ENCODE measurements around the gene NCOA3. TPM values are rescaled to one million over a fixed set of nuclear protein-coding genes. Genes with fewer than 3 reads are reported as not detected.

The NCOA3 gene
- total RNA-seq, 3 donors from 2014 or later = 22.8 to 28.8 (median 24.7) TPM

GRCh38 chr20:47654370-47654769, 152.7 kb downstream of the NCOA3 start:
- no peaks in the 10 kb centered on the region for H3K36me3 ChIP-seq (ENCODE audit: low read depth)
- DNase-seq (no peak), ATAC-seq (no peak)
- TF ChIP-seq, protein P1, sequence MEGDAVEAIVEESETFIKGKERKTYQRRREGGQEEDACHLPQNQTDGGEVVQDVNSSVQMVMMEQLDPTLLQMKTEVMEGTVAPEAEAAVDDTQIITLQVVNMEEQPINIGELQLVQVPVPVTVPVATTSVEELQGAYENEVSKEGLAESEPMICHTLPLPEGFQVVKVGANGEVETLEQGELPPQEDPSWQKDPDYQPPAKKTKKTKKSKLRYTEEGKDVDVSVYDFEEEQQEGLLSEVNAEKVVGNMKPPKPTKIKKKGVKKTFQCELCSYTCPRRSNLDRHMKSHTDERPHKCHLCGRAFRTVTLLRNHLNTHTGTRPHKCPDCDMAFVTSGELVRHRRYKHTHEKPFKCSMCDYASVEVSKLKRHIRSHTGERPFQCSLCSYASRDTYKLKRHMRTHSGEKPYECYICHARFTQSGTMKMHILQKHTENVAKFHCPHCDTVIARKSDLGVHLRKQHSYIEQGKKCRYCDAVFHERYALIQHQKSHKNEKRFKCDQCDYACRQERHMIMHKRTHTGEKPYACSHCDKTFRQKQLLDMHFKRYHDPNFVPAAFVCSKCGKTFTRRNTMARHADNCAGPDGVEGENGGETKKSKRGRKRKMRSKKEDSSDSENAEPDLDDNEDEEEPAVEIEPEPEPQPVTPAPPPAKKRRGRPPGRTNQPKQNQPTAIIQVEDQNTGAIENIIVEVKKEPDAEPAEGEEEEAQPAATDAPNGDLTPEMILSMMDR (IDR thresholded peaks at IDR 0.05) = no peak
- H3K4me3 ChIP-seq = no peak overlapping the region
- intact Hi-C loops (cut with DNase I, micrococcal nuclease) = no loop called here
- no peaks in the 10 kb centered on the region for H3K4me1 ChIP-seq (ENCODE audit: low read depth)
- H3K9me3 ChIP-seq = no peaks in the 10 kb centered on the region

- H3K9me3 ChIP-seq = no peaks in the 10 kb centered on the region
- H3K36me3 ChIP-seq (ENCODE audit: low read depth) = no peaks in the 10 kb centered on the region
- H3K4me3 ChIP-seq = no peak overlapping the region
- ATAC-seq = no peak
- intact Hi-C loops (cut with DNase I, micrococcal nuclease) = no loop called here
- TF ChIP-seq, protein P1 (IDR thresholded peaks at IDR 0.05) = no peak
- no peaks in the 10 kb centered on the region for H3K4me1 ChIP-seq (ENCODE audit: low read depth)
- DNase-seq = no peak
Measured at GRCh38 chr20:47655635-47656034, 153.9 kb downstream of the NCOA3 start.

DNA sequence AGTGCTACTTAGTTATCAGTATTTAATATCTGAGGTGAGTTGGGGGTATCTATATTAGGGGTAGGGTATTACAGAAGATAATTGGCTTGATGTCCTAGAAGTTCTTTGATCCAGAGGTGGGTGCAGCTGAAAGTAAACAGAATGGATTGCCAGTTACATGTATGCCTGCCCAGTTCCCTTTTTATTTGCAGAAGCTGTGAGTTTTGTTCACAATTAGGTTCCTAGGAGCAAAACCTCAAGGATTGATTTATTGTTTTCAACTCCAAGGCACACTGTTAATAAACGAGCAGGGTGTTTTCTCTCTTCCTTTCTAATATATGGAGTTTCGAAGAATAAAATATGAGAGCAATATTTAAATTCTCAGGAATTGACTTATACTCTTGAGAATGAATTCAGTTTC, 154.6 kb downstream of the NCOA3 start:
- H3K9me3 ChIP-seq = no peaks in the 10 kb centered on the region
- ATAC-seq = no peak
- TF ChIP-seq, protein P1 (IDR thresholded peaks at IDR 0.05) = no peak
- no peak overlapping the region for H3K4me3 ChIP-seq
- no peak for DNase-seq
- no peaks in the 10 kb centered on the region for H3K36me3 ChIP-seq (ENCODE audit: low read depth)
- no peaks in the 10 kb centered on the region for H3K4me1 ChIP-seq (ENCODE audit: low read depth)
- intact Hi-C loops (cut with DNase I, micrococcal nuclease) = no loop called here

DNA sequence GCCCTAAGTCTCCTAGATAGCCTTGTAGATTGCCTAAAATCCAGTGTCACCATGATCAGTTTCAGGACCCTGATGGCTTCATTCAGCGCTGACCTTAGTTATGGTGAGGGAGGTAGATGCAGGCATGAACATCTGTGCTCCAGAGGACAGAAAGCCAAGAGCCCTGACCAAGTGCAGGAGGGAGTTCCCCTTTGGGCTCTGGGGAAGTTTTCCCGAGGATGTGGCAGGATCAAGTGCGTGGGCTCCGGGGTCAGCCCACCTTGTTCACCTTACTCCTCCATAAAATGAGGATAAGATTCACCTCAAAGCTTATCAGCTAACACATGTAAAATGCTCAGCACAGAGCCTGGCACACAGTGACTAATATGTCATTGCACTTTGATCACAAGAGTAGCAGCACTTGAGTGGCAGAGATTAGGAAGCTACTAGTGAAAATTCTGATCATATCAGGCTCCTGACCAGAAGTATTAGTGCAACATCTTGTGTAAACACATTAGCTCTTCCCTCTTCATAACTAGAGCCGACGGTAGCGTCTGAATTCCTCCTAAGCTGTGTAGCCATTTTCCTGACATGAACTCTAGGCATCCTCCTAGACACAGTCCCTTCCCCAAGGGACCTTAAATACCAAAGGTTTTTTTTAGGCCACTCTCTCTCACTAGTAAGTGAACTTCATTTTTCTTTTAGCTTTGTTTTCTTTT, 158.4 kb downstream of the NCOA3 start:
- ATAC-seq (no peak), DNase-seq (no peak)
- Histone ChIP-seq H3K4me3 (no peak overlapping the region), H3K4me1 (ENCODE audit: low read depth) (no peaks in the 10 kb centered on the region), H3K9me3 (no peaks in the 10 kb centered on the region), H3K36me3 (ENCODE audit: low read depth) (no peaks in the 10 kb centered on the region)
- TF ChIP-seq, protein P1 (IDR thresholded peaks at IDR 0.05) = no peak
- intact Hi-C loops (cut with DNase I, micrococcal nuclease) = loop anchor here in 1 of 2 donors (5.0 to 10.0 kb wide), 2 partner anchors 125 to 962 kb away; partner anchors contain the start of gene SULF2

GRCh38 chr20:47660602-47660905, 158.9 kb downstream of the NCOA3 start:
- DNase-seq (no peak), ATAC-seq (no peak)
- intact Hi-C loops (cut with DNase I, micrococcal nuclease) = loop anchor here in 1 of 2 donors (5.0 to 10.0 kb wide), 2 partner anchors 124 to 962 kb away; partner anchors contain the start of gene SULF2
- Histone ChIP-seq H3K4me3 (no peak overlapping the region), H3K9me3 (no peaks in the 10 kb centered on the region), H3K36me3 (ENCODE audit: low read depth) (no peaks in the 10 kb centered on the region), H3K4me1 (ENCODE audit: low read depth) (no peaks in the 10 kb centered on the region)
- TF ChIP-seq, protein P1 (IDR thresholded peaks at IDR 0.05) = no peak

Data from mucosa of descending colon (tissue), 3 donors.